GM21786 (cell line): ENCODE data around the gene NEFH.
"Not testable (repeated sequence)": the region's sequence is repeated elsewhere in the genome, so short reads cannot be mapped to it uniquely, and the experiment has no call there.

Source experiments
- ATAC-seq: cut with Tn5 transposase; IDR thresholded peaks from one replicate; pipeline ENCODE4 v1.9.1; 2021; ENCODE audit not compliant: unreplicated experiment

The NEFH gene, protein sequence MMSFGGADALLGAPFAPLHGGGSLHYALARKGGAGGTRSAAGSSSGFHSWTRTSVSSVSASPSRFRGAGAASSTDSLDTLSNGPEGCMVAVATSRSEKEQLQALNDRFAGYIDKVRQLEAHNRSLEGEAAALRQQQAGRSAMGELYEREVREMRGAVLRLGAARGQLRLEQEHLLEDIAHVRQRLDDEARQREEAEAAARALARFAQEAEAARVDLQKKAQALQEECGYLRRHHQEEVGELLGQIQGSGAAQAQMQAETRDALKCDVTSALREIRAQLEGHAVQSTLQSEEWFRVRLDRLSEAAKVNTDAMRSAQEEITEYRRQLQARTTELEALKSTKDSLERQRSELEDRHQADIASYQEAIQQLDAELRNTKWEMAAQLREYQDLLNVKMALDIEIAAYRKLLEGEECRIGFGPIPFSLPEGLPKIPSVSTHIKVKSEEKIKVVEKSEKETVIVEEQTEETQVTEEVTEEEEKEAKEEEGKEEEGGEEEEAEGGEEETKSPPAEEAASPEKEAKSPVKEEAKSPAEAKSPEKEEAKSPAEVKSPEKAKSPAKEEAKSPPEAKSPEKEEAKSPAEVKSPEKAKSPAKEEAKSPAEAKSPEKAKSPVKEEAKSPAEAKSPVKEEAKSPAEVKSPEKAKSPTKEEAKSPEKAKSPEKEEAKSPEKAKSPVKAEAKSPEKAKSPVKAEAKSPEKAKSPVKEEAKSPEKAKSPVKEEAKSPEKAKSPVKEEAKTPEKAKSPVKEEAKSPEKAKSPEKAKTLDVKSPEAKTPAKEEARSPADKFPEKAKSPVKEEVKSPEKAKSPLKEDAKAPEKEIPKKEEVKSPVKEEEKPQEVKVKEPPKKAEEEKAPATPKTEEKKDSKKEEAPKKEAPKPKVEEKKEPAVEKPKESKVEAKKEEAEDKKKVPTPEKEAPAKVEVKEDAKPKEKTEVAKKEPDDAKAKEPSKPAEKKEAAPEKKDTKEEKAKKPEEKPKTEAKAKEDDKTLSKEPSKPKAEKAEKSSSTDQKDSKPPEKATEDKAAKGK

DNA sequence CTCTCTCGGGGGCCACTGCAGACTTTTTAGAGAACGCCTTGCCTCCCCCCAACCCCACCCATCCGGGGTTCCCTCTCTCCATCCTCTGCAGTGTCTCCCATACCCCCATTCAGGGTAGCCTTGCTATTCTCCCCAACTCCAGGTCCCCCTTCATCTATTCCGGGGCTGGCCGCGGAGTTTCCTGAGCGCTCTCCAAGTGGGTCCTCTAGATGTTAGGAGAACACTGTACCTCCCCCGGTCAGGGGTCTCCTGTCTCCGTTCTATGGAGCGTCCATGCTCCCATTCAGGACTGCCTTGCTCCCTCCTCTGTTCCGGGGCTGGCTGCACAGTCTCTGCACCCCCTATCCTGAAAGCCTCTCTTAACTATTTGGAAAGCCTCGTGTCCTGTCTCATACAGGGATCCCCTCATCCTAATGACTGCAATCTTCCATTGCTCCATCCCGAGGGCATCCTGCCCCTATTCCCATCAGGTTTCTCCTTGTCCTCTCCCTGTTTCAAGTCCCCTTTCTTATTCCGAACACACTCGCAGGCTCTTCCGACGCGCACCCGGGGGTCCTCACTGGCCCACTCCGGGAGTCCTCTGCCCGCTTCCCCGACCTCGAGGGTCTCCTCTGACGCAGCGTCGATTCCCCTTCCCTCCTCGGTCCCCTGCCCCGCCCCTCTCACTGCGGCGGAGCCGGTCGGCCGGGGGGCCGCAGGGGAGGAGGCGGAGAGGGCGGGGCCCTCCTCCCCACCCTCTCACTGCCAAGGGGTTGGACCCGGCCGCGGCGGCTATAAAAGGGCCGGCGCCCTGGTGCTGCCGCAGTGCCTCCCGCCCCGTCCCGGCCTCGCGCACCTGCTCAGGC lies at the start of gene NEFH:
Gene NEFH (plus strand): TSS at position 802 of the 845 bp plus-strand sequence. CDS start 45 bp downstream, outside the sequence.
- no peak for ATAC-seq

DNA sequence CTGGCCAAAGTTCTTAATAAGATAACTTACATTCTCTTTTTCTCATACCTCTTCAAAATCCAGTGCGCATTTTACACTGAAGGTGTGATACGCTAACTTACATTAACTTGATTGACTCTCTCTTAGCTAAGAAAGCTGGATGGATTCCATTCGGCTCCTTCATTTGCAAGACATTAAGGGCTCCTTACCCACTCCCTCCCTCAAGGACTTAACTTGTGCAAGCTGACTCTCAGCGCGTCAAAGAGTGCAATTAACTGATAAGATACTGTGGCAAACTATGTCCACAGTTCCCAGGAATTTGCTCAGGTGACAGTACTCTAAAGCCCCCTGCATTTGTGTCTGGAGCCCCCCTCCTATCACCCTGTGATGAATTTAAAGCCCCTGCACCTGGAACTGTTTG lies 48.0 kb upstream of the NEFH start:
- no peak for ATAC-seq

DNA sequence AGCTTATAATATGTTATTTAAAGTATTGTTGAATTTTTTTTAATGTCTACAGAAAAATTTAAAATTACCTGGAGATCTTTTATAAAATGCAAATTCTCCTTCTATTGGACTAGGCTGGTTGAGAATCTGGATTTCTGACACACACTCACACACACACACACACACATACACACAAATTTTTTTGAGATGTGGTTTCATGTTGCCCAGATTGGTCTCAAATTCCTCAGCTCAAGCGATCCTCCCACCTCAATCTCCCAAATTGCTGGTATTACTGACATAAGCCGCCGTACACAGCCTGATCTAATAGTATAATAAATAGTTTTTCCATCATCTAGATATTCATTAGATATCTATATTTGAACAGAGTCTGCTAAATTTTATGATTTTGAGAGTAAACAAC lies 46.2 kb upstream of the NEFH start:
- no peak for ATAC-seq

DNA sequence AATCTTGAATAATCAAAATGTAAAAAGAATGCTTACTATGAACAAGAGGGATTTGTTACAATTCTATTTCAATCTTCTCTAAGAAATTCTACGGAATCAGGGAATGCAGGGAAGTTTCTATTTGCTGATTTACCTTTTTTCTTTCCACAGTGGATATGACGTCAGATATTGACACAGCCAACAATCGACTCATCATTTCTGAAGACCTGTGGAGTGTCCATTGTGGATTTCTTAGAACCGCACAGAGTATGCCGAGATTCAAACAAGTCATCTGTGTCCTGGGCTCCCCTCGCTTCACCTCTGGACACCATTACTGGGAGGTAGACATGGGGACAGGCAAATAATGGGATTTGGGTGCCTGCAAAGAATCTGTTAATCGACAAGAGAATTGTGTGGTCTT lies 45.7 kb upstream of the NEFH start:
- ATAC-seq: no peak

DNA sequence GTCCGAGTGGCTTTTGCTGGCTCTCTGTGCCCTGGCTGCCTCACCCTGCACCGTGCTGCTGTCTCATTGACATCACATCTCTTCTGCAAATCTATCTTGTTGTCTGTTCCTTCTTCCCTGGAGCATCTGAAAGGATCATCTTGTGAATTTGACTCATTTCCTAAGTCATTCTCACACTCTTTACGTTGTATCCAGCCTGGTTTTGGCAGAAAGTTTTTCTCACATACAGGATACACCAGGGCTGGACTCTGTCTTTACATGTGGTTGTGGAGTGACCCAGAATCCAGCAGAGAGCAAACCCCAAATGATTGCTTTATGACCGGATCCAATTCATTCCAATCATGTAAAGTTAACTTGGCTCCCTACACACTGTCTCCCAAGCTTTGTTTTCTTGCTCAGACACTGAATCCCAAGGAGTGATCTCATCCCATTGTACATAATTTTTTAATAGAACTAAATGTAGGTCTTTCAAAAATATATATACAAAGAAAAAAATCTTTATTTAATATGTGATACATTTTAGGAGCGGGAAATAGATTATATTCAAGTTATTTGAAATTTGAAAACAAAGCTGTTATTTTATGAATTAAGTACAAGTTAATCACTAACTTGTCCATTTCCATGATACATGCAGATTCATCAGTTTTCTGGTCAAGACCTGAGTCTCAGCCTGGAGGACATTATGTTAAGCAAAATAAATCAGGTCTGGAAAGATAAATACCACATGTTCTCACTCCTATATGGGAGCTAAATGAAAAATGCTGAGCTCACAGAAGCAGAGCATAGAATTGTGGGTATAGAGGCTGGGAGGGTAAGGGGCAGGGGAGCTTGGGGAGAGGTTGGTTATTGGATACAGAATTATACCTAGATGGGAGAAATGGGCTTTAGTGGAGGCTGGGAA lies 44.5 kb upstream of the NEFH start:
- ATAC-seq: no peak

DNA sequence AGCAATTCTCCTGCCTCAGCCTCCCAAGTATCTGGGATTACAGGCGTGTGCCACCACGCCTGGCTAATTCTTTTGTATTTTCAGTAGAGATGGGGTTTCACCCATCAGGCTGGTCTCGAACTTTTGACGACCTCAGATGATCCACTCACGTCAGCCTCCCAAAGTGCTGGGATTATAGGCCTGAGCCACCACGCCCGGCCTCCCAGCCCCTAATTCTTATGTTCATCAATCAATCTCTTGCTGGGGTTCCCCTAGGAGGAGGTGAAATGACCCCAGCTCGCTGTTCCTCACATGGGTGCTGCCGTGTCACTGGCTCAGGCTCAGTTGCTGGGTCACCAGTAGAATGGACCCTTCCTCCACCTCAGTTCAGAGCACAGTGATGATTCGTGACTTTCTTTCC lies 41.7 kb upstream of the NEFH start, which contains the start of gene RFPL1:
Gene RFPL1 (plus strand): TSS at position 301 of the 400 bp plus-strand sequence.
- ATAC-seq: not testable (repeated sequence)

DNA sequence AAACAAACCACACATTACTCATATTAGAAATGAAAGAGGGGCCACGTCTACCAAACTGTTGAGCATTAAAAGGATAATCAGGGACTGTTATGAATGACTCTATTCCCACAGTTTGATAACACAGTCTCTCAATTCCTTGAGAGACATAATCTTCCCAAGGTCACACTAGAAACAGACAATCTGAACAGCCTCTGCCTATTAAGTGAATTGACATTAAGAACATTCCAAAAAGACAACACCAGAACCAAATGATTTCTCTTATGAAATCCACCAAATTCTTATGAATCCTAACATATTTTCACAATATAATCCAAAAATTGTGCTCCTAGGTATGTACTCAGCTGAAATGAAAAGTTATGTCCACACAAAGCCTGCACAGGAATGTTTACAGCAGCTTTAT lies 37.0 kb upstream of the NEFH start:
- no peak for ATAC-seq

DNA sequence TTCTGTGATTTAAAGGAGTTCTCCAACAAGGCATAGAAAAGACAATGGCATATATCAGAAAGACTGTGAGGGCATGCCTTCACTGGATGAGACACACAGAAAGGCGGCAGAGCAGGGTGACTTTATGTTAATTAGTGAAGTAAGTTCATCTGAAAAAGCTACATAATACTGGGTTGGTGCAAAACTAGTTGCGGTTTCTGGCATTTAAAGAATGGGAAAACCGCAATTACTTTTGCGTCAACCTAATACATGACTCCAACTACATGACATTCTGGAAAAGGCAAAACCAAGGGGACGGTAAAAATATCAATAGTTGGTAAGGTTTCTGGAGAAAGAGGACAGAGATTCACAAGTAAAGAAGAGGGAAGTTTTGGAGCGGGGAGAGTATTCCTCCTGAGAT lies 36.6 kb upstream of the NEFH start:
- no peak for ATAC-seq

DNA sequence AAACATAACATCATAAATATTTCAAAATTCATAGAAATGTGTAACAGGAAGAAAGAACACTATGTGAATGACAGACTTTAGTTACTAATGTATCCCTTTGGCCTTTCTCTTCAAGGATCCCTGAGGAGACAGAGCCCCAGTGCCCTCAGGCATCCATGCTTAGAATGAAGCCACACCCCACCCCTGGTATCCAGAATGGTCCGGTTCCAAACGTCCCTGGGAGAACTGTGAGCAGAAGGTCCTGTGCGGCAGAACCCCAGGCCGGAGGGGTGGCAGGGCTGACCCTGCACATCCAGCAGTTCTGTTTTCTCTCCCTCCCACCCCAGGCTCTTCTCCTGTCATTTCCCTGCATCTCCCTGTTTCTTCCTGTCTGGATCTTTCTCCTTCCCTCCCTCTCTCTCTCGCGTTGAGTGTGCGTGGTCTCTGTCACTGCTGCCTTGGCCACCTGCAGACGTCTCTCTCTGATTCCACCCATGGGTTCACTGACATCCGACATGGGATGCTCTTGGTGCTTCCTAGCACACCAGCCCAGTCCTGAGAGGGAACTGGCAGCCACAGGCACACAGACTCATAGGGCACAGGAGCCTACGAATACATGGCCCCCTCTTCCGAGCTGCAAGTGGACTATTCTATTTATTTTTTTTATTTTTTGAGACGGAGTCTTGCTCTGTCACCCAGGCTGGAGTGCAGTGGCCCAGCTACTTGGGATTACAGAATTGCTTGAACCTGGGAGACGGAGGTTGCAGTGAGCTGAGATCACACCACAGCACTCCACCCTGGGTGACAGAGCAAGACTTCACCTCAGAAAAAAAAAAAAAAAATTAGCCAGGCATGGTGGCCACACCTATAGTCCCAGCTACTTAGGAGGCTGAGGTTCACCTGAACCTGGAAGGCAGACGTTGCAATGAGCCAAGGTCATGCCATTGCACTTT lies 35.9 kb upstream of the NEFH start:
- ATAC-seq: no peak

DNA sequence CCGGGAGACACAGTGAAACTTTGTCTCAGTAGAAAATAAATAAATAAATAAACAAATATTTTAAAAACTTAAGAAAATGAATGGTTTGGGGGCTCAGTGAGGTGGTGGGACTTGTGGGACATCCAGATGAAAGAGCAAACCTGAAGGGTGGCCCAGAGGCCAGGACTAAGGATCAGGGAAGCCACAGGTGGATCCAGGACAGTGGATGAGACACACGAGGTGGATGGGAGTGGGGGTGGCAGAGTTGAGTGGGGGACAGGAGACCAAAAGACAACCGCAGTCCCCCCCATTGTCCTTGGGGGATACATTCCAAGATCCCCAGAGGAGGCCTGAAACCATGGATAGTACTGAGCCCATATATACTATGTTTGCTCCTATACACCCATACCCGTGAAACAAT lies 34.5 kb upstream of the NEFH start:
- ATAC-seq: no peak

DNA sequence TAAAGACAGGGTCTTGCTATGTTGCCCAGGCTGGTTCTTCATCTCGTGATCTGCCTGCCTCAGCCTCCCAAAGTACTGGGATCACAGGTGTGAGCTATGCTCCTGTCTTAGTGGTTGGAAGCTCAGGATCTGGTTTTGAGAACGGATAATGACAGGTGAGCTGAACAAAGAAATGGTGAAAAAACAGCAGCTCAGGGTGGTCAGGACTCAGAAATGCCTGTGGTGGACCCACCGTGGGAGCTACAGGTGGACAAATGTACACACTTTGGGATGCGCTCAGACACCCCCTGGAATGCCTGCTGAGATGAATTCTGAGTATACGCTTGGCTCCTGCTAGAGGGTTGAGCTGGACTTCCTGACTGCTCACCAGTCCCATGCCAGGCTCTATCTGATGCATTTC lies 32.1 kb upstream of the NEFH start:
- ATAC-seq: no peak

DNA sequence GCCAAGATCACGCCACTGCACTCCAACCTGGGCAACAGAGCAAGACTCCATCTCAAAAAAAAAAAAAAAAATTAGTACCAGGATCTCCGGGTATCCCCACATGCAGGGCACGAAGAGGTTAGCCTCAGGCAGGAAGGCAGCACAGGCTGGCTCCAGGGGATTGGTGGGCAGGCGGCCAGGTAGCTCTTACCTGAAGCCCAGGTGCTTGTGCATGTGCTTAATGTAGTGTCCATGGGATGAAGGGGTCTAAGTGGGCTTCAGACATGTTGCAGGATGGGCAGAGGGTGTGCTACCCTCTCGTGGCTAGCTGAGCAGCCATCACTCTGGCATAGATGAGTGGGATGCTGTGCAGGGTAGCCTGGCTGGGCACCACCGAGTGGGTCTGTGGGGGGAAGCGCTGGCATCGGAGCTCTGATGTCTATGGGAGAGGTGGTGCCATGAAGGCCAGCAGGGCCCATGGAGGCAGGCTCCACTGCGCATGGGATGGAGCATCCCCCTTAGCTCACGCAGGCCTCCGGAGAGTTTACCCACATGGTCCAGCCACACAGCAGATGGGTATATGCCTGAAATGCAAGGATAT lies 30.6 kb upstream of the NEFH start:
- ATAC-seq: no peak

DNA sequence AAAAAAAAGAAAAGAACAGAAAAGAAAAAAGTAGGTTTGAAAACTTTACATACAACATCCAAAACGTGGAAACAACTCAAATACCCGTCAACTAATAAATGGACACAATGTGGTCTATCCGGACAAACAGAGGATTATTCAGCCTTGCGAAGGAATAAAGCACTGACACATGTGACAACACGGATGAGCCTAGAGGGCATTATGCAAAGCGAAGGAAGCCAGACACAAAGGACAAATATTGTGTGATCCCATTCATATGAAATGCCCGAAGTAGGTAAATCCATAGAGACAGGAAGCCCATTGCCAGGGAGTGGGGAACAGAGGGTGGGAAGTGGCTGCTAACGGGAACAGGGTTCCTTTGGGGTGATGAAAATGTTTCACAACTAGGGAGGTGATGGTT lies 29.8 kb upstream of the NEFH start:
- ATAC-seq: no peak

DNA sequence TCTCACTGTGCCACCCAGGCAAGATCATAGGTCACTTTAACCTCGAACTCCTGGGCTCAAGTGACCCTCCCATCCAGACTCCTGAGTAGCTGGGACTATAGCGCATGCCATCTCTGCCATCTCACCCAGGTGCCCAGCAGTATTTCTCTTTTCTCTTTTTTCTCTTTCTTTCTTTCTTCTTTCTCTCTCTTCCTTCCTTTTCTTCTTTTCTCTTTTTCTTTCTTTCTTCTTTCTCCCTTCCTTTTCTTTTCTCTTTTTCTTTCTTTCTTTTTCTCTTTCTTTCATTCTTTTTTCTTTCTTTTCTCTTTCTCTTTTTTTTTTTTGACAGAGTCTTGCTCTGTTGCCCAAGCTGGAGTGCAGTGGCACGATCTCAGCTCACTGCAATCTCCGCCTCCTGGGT lies 28.2 kb upstream of the NEFH start:
- no peak for ATAC-seq

DNA sequence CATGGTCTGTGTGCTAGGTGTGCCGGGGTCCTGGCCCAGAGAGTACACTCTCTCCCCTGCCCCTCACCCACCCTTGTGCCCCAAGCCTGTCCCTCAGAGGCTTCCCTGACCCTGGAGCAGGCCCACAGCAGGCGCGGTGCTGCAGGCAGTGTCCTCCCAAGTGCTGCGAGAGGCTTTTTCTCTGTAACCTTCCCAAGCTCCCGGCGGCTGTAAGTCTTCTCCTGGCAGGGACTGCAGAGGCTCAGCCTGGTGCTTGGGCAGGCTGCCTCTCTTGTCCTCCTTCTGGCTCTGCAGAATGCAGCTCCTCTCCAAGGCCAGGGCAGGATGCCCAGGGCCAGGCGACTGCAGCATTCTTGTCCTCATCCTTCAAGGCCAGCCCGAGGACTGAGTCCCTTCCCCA lies 25.7 kb upstream of the NEFH start:
- no peak for ATAC-seq

DNA sequence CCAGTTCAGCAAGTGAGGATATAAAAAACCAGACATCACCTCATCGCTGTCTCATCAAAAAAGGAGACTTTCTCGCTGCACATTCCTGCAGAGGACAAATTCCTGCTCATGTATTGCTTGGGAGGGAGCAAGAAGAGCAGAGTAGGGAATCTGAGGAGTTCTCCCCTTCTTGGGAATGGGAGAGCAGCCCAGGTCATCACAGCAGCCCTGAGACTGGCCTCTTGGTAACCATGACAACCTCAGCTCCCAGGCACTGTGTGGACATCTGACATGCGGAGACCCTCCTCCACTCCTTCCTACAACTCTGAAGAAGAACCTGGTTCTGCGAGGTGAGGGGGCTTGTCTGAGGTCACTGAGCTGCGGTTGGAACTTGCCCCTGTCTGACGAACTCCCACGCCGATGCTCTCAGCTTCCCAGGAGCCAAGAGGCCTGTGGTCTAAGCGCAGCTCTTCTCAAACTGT lies 23.8 kb upstream of the NEFH start:
- ATAC-seq: no peak

DNA sequence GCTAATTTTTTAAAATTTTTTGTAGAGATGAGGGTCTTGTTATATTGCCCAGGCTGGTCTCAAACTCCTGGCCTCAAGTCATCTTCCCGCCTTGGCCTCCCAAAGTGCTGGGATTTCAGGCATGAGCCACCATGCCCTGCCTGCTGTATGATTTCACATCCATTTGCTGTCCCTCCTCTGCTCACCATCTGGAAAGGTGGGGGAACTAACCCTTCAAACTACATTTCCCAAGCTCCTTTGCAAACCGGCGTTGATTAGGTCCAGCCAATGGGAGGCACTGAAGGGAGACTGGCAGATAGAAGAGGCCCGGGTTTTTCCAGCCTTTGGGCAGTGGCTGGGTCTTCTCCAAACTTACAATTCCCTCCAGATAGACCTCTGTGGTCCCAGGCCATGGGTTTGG lies 22.3 kb upstream of the NEFH start:
- ATAC-seq: no peak

DNA sequence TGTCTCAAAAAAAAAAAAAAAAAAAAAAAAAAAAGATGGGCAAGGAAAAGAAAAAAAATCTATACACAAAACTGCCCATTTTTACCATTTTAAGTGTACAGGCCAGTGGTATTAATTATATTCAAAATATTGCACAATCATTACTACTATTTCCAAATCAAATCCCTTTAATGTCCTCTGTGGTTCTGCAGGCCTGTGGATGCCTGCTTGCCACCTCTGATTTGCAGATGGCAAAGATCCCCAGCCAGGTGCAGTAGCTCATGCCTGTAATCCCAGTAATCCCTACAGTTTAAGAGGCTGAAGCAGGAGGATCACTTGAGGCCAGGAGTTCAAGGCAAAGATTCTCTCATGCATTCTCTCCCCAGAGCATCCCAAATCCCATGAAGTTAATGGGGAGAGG lies 21.5 kb upstream of the NEFH start:
- ATAC-seq: no peak
